ENCODE data around the gene SPANXA2. TPM values are rescaled to one million over a fixed set of nuclear protein-coding genes. Genes with fewer than 3 reads are reported as not detected.

Gene SPANXA2
- polyA plus RNA-seq, 1 experiment: not detected

Other genes starting within 250 kb of the SPANXA2 start
- not detected in 2 replicates for gene SPANXA1, start 5.0 kb upstream of the SPANXA2 start, polyA plus RNA-seq (2011; rRNA removed)
- not detected in 2 replicates for gene SPANXD, start 109.0 kb downstream of the SPANXA2 start, polyA plus RNA-seq (2011; rRNA removed)
- gene MAGEC3, start 248.6 kb downstream of the SPANXA2 start, polyA plus RNA-seq (2011; rRNA removed): 0.06 TPM in 1 of 2 replicates, not detected in the other

All from BJ (cell line).